ENCODE measurements around the gene TOMM34. TPM values are rescaled to one million over a fixed set of nuclear protein-coding genes. Genes with fewer than 3 reads are reported as not detected.
A peak's percentile ranks its signal among the peaks of the same experiment; 100 is the strongest.

Gene TOMM34
- total and polyA plus RNA-seq, 9 of the 15 experiments (the other 6 are each of a cell fraction or from before 2014, with no cell fraction given) = 18.1 to 69.4 (median 41.7) TPM

DNA sequence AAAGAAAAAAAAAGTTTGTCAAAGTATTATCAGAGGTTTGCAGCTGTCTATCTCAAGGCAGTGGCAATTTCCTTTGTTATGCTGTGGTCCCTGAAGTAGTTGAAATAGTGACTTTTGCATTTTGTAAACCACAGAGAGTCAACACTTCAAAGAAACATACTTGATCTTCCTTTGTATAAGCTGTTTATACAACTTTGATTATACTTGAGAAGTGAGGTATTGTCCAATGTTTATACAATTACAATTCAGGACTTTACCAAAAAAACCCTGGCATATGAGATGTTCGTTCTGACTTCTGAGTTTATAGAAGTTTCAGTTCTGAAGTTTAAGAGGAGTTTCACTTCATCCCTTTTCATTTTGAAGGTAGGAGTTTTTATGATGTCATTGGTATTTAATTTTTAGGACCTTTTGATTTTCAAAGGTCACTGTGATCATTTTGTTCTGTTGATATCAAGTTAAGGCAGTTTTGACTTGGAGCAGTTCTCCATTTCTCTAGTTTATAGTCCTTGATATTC, 10.1 kb upstream of the TOMM34 start (continued):
- peak; percentile 78 for TF ChIP-seq CBFA2T3 (IDR thresholded peaks at IDR 0.05)
- TF ChIP-seq NFE2 (IDR thresholded peaks at IDR 0.05; ENCODE audit: low read depth) = peak; percentile 37; the same call in 1 of the 2 replicates
- TF ChIP-seq, protein P1, sequence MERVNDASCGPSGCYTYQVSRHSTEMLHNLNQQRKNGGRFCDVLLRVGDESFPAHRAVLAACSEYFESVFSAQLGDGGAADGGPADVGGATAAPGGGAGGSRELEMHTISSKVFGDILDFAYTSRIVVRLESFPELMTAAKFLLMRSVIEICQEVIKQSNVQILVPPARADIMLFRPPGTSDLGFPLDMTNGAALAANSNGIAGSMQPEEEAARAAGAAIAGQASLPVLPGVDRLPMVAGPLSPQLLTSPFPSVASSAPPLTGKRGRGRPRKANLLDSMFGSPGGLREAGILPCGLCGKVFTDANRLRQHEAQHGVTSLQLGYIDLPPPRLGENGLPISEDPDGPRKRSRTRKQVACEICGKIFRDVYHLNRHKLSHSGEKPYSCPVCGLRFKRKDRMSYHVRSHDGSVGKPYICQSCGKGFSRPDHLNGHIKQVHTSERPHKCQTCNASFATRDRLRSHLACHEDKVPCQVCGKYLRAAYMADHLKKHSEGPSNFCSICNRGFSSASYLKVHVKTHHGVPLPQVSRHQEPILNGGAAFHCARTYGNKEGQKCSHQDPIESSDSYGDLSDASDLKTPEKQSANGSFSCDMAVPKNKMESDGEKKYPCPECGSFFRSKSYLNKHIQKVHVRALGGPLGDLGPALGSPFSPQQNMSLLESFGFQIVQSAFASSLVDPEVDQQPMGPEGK (CRISPR knock-in tag; IDR thresholded peaks at IDR 0.05; ENCODE audit: borderline replicate concordance) = no peak
- no peak for TF ChIP-seq ZNF766 (CRISPR knock-in tag; conservative IDR thresholded peaks at IDR 0.05)
- TF ChIP-seq CBX1 (IDR thresholded peaks at IDR 0.05; ENCODE audit: low read depth) = no peak
- no peak for TF ChIP-seq POLR2H (tag; IDR thresholded peaks at IDR 0.05; ENCODE audit: low read depth)
- peak; percentile 38; the same call in 1 of the 2 replicates for TF ChIP-seq CBFA2T2 (conservative IDR thresholded peaks at IDR 0.05)
- no peak for TF ChIP-seq SMARCE1 (IDR thresholded peaks at IDR 0.05)
- TF ChIP-seq, protein P2, sequence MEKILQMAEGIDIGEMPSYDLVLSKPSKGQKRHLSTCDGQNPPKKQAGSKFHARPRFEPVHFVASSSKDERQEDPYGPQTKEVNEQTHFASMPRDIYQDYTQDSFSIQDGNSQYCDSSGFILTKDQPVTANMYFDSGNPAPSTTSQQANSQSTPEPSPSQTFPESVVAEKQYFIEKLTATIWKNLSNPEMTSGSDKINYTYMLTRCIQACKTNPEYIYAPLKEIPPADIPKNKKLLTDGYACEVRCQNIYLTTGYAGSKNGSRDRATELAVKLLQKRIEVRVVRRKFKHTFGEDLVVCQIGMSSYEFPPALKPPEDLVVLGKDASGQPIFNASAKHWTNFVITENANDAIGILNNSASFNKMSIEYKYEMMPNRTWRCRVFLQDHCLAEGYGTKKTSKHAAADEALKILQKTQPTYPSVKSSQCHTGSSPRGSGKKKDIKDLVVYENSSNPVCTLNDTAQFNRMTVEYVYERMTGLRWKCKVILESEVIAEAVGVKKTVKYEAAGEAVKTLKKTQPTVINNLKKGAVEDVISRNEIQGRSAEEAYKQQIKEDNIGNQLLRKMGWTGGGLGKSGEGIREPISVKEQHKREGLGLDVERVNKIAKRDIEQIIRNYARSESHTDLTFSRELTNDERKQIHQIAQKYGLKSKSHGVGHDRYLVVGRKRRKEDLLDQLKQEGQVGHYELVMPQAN (IDR thresholded peaks at IDR 0.05; ENCODE audit: borderline replicate concordance) = no peak
- no peak for TF ChIP-seq DDX20 (tag; IDR thresholded peaks at IDR 0.05; ENCODE audit: low read depth)
- TF ChIP-seq, protein P3, sequence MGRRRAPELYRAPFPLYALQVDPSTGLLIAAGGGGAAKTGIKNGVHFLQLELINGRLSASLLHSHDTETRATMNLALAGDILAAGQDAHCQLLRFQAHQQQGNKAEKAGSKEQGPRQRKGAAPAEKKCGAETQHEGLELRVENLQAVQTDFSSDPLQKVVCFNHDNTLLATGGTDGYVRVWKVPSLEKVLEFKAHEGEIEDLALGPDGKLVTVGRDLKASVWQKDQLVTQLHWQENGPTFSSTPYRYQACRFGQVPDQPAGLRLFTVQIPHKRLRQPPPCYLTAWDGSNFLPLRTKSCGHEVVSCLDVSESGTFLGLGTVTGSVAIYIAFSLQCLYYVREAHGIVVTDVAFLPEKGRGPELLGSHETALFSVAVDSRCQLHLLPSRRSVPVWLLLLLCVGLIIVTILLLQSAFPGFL (CRISPR knock-in tag; IDR thresholded peaks at IDR 0.05) = no peak
- TF ChIP-seq BHLHE40 (IDR thresholded peaks at IDR 0.05; ENCODE audit: low read length) = no peak
- TF ChIP-seq MTA2 (IDR thresholded peaks at IDR 0.05; ENCODE audit: low read depth) = peak; percentile 45
- TF ChIP-seq CHD2 (IDR thresholded peaks at IDR 0.05; ENCODE audit: low read depth, low read length) = no peak
- TF ChIP-seq MCM7 (IDR thresholded peaks at IDR 0.05) = no peak
- no peak for TF ChIP-seq ZNF707 (CRISPR knock-in tag; conservative IDR thresholded peaks at IDR 0.05)
